GM12892 (cell line): ENCODE measurements around the gene ZFPM1.

Source experiments
- DNase-seq: peaks from one replicate; pipeline ENCODE4 v3.0.0; 2011; ENCODE audit not compliant: insufficient read length
- FAIRE-seq: peaks from 2 replicates; lab custom pipeline; 2011; peaks lifted over from hg19 to GRCh38; lab: Jason Lieb, UNC
- POLR2A ChIP-seq: IDR thresholded peaks from 2 replicates; pipeline ENCODE4 v1.6.1; 2011; ENCODE audit warnings: low read depth, low read length, control low read depth
- POLR2AphosphoS5 ChIP-seq: IDR thresholded peaks from 2 replicates; pipeline ENCODE4 v1.6.1; 2011; ENCODE audit warnings: low read depth, low read length, control low read depth
- TAF1 ChIP-seq: IDR thresholded peaks from 2 replicates; pipeline ENCODE4 v1.6.1; 2011; ENCODE audit warnings: low read depth, mild to moderate bottlenecking, control low read depth, low read length, borderline replicate concordance

The ZFPM1 gene

GRCh38 chr16:88411951-88412576 is 41.0 kb upstream of the ZFPM1 start:
- DNase-seq (no peak), FAIRE-seq (no peak)
- TF ChIP-seq POLR2A (no peak), TAF1 (no peak), POLR2AphosphoS5 (no peak)

GRCh38 chr16:88412766-88413165 is 40.3 kb upstream of the ZFPM1 start:
- no peak for TF ChIP-seq POLR2A
- TF ChIP-seq POLR2AphosphoS5: no peak
- no peak for TF ChIP-seq TAF1
- DNase-seq (no peak), FAIRE-seq (no peak)

GRCh38 chr16:88413231-88413630 is 39.8 kb upstream of the ZFPM1 start:
- FAIRE-seq: no peak
- DNase-seq: no peak
- no peak for TF ChIP-seq POLR2AphosphoS5
- no peak for TF ChIP-seq POLR2A
- no peak for TF ChIP-seq TAF1

DNA sequence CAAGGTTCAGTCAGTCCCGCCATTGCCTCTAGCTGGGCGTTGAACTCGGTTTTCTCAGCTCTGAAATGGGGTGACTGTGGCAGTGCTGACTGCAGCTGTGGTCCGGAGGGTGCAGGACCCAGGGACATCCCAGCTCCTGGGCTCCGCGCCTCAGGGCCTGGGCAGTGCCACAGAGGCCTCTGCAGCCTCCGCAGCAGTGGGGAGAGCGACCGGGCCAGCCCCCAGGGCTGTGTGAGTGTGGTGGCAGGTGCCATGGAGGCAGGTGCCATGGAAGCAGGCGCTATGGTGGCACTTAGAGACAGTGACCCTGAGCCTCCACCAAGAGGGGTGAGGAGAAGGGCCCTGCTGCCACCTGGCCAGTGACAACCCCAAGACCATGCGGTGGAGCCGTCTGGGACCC is 39.4 kb upstream of the ZFPM1 start:
- FAIRE-seq: no peak
- TF ChIP-seq TAF1: no peak
- no peak for TF ChIP-seq POLR2A
- no peak for TF ChIP-seq POLR2AphosphoS5
- DNase-seq: no peak

DNA sequence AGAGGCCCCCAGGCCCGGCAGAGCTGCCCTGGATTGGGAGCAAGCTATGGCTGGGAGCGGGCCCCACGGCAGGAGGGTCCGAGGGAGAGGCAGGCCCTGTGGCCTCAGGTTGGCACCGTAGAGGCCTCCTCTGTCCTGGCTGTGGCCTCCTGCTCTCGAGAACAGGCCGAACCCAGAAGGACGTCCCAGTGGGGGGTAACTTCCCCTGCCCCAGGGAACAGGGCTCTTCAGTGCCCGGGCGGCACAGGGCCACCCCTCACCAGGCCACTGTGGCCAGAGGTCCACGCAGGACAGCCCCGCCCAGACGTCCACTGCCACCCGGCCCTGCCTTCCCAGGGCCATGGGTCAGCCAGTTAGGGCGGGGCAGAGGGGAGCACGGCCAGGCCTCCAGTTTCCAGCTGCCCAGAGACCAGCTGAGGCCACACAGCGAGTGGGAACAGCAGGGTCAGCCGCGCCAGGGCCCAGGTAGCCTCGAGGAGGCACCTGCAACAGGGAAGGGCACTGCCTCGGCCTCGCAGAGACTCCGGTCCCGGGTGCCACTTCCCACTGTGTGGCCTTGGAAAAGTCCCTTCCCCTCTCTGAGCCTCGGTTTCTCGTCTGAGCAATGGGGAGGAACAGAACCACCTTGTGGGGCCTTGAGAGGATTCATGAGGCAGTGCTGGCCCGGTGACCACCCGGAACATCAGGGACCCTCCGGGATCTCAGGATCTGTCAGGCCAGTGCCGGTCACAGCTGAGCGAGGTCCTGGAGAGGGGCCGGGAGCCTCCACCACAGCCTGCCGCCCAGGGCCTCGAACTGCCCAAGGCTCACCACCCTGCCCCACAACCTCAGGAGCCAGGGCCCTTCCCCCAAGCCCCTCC is 38.3 kb upstream of the ZFPM1 start:
- DNase-seq (no peak), FAIRE-seq (no peak)
- no peak for TF ChIP-seq POLR2AphosphoS5

GRCh38 chr16:88415381-88415705 is 37.7 kb upstream of the ZFPM1 start:
- FAIRE-seq (no peak), DNase-seq (no peak)
- no peak for TF ChIP-seq POLR2A
- TF ChIP-seq TAF1: no peak
- TF ChIP-seq POLR2AphosphoS5: no peak

GRCh38 chr16:88415713-88416323 is 37.3 kb upstream of the ZFPM1 start:
- DNase-seq (no peak), FAIRE-seq (no peak)
- no peak for TF ChIP-seq TAF1
- no peak for TF ChIP-seq POLR2A
- TF ChIP-seq POLR2AphosphoS5: no peak

DNA sequence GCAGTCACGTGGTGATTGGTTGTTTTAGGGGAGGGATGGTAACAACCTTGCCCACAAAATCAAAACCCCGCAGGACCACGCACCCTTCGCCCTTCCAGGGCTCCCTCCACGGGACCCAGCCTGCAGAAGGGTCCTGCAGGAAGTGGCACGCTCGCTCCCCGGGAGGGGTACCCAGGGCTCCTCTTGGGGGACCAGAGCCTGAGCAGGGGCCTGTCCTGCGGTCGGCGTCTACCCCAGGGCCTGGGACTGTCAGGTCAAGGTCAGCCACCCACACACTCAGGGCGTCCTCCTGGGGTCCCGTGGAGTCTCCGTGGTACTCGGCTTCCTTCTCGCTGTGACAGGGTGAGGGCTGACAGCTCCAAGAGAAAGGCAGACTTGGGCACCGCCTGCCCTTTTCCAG is 36.4 kb upstream of the ZFPM1 start:
- DNase-seq: no peak

DNA sequence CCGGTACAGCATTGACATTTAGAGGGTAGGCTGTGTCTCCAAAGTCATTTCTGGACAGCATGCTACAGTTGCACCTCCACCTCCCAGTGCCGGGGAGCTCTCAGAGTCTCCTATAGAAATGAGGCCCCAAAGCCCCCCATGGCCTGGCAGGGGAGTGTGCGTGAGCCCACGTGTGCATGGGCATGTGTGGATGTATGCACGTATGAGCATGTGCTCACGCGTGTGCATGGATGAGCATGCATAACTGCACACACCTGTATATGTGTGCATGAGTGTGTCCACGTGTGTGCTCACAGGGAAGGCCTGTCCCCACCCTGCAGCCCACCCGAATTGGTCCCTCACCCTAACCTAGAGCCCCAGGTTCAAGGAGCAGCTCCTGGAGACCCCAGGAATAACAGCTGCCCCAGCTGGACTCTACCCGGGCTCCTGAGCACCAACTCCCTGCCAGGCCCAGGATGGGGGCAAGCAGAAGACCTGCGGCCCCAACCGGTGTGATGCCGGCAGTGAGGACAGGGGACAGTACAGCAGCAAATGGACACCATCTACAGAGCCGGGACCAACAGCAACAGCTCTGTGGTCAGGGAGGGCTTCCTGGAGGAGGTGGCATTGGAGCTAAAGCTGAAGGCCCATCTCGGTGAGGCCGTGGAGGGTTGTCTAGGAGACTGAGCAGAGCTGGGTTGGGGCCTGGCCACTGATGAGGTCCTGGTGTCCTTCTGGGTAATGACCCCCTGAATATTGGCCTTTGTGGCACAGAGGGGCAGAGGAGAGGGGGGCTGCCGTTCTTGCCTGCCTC is 35.2 kb upstream of the ZFPM1 start:
- TF ChIP-seq POLR2AphosphoS5: no peak
- TF ChIP-seq TAF1: no peak
- TF ChIP-seq POLR2A: no peak
- FAIRE-seq (no peak), DNase-seq (no peak)

More for the DNA sequence above, 36.4 kb upstream of the ZFPM1 start:
- no peak for FAIRE-seq
- TF ChIP-seq POLR2A: no peak
- no peak for TF ChIP-seq POLR2AphosphoS5
- no peak for TF ChIP-seq TAF1

GRCh38 chr16:88418869-88419268 is 34.2 kb upstream of the ZFPM1 start:
- DNase-seq: no peak
- TF ChIP-seq TAF1: no peak
- no peak for TF ChIP-seq POLR2AphosphoS5
- TF ChIP-seq POLR2A: no peak
- FAIRE-seq: no peak

- no peak for FAIRE-seq
- TF ChIP-seq POLR2AphosphoS5: no peak
- TF ChIP-seq TAF1: no peak
- TF ChIP-seq POLR2A: no peak
Observed at GRCh38 chr16:88419790-88420189, 33.3 kb upstream of the ZFPM1 start.

DNA sequence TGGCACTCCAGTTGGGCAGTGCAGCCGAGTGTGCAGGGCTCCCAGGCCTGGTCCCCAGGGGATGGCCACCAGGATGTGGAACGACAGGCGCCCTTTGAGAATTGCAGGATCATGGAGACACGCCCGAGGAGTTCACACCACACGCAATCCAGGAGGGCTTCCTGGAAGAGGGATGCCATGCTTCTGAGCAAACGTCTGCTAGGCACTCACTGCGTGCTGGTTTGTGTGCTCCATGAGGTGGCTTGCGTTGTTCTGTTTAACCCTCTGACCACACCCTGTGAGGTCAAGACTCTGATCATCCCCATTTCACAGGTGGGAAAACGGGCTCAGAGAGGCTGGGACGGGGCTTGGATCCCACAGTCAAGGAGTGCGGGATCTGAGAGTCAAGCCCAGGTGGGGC is 32.6 kb upstream of the ZFPM1 start:
- DNase-seq (no peak), FAIRE-seq (no peak)
- TF ChIP-seq POLR2AphosphoS5: no peak
- TF ChIP-seq POLR2A: no peak
- TF ChIP-seq TAF1: no peak

More at GRCh38 chr16:88419790-88420189, 33.3 kb upstream of the ZFPM1 start:
- DNase-seq: no peak

DNA sequence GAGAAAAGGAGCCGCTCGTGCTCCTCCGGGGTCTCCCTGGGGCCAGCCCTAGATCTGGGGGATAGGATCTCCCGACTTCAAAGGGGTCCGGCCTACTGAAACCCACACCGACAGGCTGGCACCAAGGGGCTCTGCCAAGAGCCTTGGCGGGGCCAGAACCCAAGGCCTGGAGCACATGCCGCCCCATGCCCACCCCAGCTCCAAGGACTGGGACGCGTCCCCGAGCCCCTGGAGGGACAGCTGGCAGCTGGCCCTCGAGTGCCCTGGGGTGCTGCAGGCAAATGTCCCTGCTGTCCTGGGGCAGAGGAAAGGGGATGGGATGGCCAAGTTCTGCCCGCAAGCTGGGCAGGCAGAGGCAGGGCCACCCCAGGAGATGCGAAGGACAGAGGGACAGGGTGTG is 31.8 kb upstream of the ZFPM1 start:
- TF ChIP-seq TAF1 (no peak), POLR2AphosphoS5 (no peak), POLR2A (no peak)
- no peak for DNase-seq
- FAIRE-seq: no peak
